K562 (cell line): ENCODE results near the gene CHRM1. TPM values are rescaled to one million over a fixed set of nuclear protein-coding genes. Genes with fewer than 3 reads are reported as not detected.
A peak's percentile ranks its signal among the peaks of the same experiment; 100 is the strongest.

Experiments used
- ARID1B ChIP-seq: fragments of 450-650 bp; IDR thresholded peaks from 2 replicates; pipeline ENCODE4 v1.6.1; 2016; ENCODE audit warnings: antibody characterized with exemption, mild to moderate bottlenecking, inconsistent platforms
- ARID4B ChIP-seq: sonication (generic); formaldehyde crosslinking; IDR thresholded peaks from 2 replicates; pipeline ENCODE4 v1.8.0; 2022; ENCODE audit warnings: mild to moderate bottlenecking, missing genetic modification reagents
- CSDE1 ChIP-seq, 2 experiments: fragments of 450-650 bp; IDR thresholded peaks; 2 replicates each; pipeline ENCODE4 v1.6.1; 2016; ENCODE audit warnings: mild to moderate bottlenecking in 1 of 2
- EWSR1 ChIP-seq: fragments of 450-650 bp; IDR thresholded peaks from 2 replicates; pipeline ENCODE4 v1.6.1; 2018; ENCODE audit warnings: borderline replicate concordance, mild to moderate bottlenecking, low read depth, moderate library complexity; ENCODE audit not compliant: partially characterized antibody
- FIP1L1 ChIP-seq: fragments of 200-400 bp; formaldehyde crosslinking; IDR thresholded peaks from 2 replicates; pipeline ENCODE4 v1.6.1; 2018; ENCODE audit warnings: mild to moderate bottlenecking, low read depth, low read length; ENCODE audit not compliant: poor library complexity, severe bottlenecking
- FOXJ2 ChIP-seq: fragments of 200-800 bp; sonication (Bioruptor generic); IDR thresholded peaks from 2 replicates; pipeline ENCODE4 v1.6.1; 2016; ENCODE audit warnings: missing genetic modification characterization, missing compliant biosample characterization
- HDAC1 ChIP-seq, 2 experiments: fragments of 450-650 bp; IDR thresholded peaks; 2 replicates each; pipeline ENCODE4 v1.6.1; 2016 to 2017; ENCODE audit warnings: inconsistent platforms in 1 of 2, mild to moderate bottlenecking in 1 of 2, moderate library complexity in 1 of 2
- KLF6 ChIP-seq: fragments of 250-450 bp; sonication (Bioruptor Pico); IDR thresholded peaks from 2 replicates; pipeline ENCODE4 v1.4.0; 2020; ENCODE audit warnings: mild to moderate bottlenecking, moderate library complexity, borderline replicate concordance
- MAX ChIP-seq: sonication (generic); formaldehyde crosslinking; IDR thresholded peaks from 2 replicates; pipeline ENCODE4 v1.9.0; 2022; ENCODE audit warnings: mild to moderate bottlenecking, missing genetic modification reagents
- MED1 ChIP-seq: sonication (generic); formaldehyde crosslinking; IDR thresholded peaks from 2 replicates; pipeline ENCODE4 v1.8.1; 2023; ENCODE audit warnings: missing genetic modification reagents, borderline replicate concordance
- MLX ChIP-seq, 2 experiments: fragments of 450-650 bp in 1 of 2; sonication (generic) in 1 of 2; formaldehyde crosslinking; conservative IDR thresholded peaks; 2 replicates each; pipeline versions ENCODE4 v1.4.0 to v1.8.1; 2020 to 2022; ENCODE audit warnings: mild to moderate bottlenecking in 1 of 2, missing genetic modification reagents in 1 of 2
- NCOR1 ChIP-seq: fragments of 450-650 bp; IDR thresholded peaks from 2 replicates; pipeline ENCODE4 v1.6.1; 2016; ENCODE audit warnings: mild to moderate bottlenecking, moderate library complexity
- NFXL1 ChIP-seq: fragments of 450-650 bp; formaldehyde crosslinking; IDR thresholded peaks from 2 replicates; pipeline ENCODE4 v1.4.0; 2021; ENCODE audit warnings: mild to moderate bottlenecking
- NONO ChIP-seq, 2 experiments: fragments of 200-400 bp in 1 of 2; fragments of 450-650 bp in 1 of 2; formaldehyde crosslinking in 1 of 2; IDR thresholded peaks; 2 replicates each; pipeline ENCODE4 v1.6.1; 2017; ENCODE audit warnings: low read depth in 2 of 2, mild to moderate bottlenecking in 2 of 2, moderate library complexity in 2 of 2, low read length in 1 of 2
- PYGO2 ChIP-seq: fragments of 450-650 bp; IDR thresholded peaks from 2 replicates; pipeline ENCODE4 v1.6.1; 2016; ENCODE audit warnings: mild to moderate bottlenecking, missing genetic modification characterization, moderate library complexity, missing compliant biosample characterization
- SMARCE1 ChIP-seq: fragments of 450-650 bp; IDR thresholded peaks from 2 replicates; pipeline ENCODE4 v1.7.1; 2016; ENCODE audit warnings: mild to moderate bottlenecking
- STAT5A ChIP-seq: IDR thresholded peaks from 2 replicates; pipeline ENCODE4 v1.6.1; 2012; ENCODE audit warnings: low read length, inconsistent platforms, borderline replicate concordance
- TBL1XR1 ChIP-seq, 2 experiments: IDR thresholded peaks; 2 replicates each; pipeline ENCODE4 v1.6.1; 2012; ENCODE audit warnings: improper control_type of control experiment in 2 of 2, low read length in 2 of 2, mild to moderate bottlenecking in 1 of 2
- USF1 ChIP-seq: sonication (generic); formaldehyde crosslinking; IDR thresholded peaks from 2 replicates; pipeline ENCODE4 v1.9.0; 2022; ENCODE audit warnings: mild to moderate bottlenecking, missing genetic modification reagents
- polyA plus RNA-seq, 8 experiments: library from polyadenylated mRNA; depleted of rRNA in 4 of 8; stranded (reverse) in 5 of 8; unstranded in 3 of 8; fragments of >200 nt; fragmentation: Nextera tagmentation in 2 of 8; fragmentation: Illumina TruSeq in 1 of 8; extraction: Ambion mirVana in 2 of 8; extraction: Trizol in 1 of 8; gene quantifications; 2 replicates each; pipeline versions ENCODE4 v1.2.1 to v1.2.3, GENCODE V29; 2011 to 2014; ENCODE audit warnings: inconsistent platforms in 1 of 8, missing spikeins in 1 of 8
- total RNA-seq, 7 experiments: library from RNA; depleted of rRNA in 6 of 7; stranded (reverse); fragments of >200 nt in 6 of 7; fragmentation: Illumina TruSeq in 2 of 7; extraction: Trizol in 2 of 7; gene quantifications; 2 replicates each; pipeline versions ENCODE4 v1.2.1 to v1.2.3, GENCODE V29; 2011 to 2021; ENCODE audit warnings: low replicate concordance in 1 of 7

The CHRM1 gene
- total and polyA plus RNA-seq, 9 of the 15 experiments (the other 6 are each of a cell fraction or from before 2014, with no cell fraction given) = not detected

GRCh38 chr11:62889484-62890437 is 31.4 kb downstream of the CHRM1 start (continued):
- TF ChIP-seq ARID4B (CRISPR knock-in tag) (no peak), PYGO2 (tag) (no peak), NONO (IDR thresholded peaks at IDR 0.05; ENCODE audit: low read depth in 2 of 2, low read length in 1 of 2) (peak in 1 of 2 experiments; percentile 76; a peak in 2 of 4 replicates), FOXJ2 (tag) (no peak), EWSR1 (peak; percentile 37), CSDE1 (IDR thresholded peaks at IDR 0.05) (no peak), STAT5A (peak; percentile 66; the same call in 1 of the 2 replicates), HDAC1 (IDR thresholded peaks at IDR 0.05) (peak in 1 of 2 experiments; percentile 66; a peak in 2 of 4 replicates), ARID1B (peak; percentile 86), USF1 (CRISPR knock-in tag) (no peak), KLF6 (CRISPR knock-in tag) (0 out of 2 replicates have a peak, but pooled peaks have one; percentile 18), MAX (CRISPR knock-in tag) (no peak), FIP1L1 (no peak), TBL1XR1 (IDR thresholded peaks at IDR 0.05; ENCODE audit: low read length in 2 of 2) (peak in 1 of 2 experiments; percentile 57; a peak in 1 of 4 replicates), MLX (CRISPR knock-in tag; conservative IDR thresholded peaks at IDR 0.05) (0 out of 4 replicates have a peak, but pooled peaks of 1 of the 2 experiments have one; percentile 6), NFXL1 (CRISPR knock-in tag) (peak; percentile 18; the same call in 1 of the 2 replicates), MED1 (no peak), SMARCE1 (peak; percentile 10; the same call in 1 of the 2 replicates), NCOR1 (peak; percentile 81)
